A673 (cell line): Measurements from ENCODE around the gene LSM3.

Experiments
- CTCF ChIP-seq: fragments of 300-800, 200-600 bp; sonication (generic); conservative IDR thresholded peaks from 2 replicates; pipeline ENCODE4 v1.5.1; 2017; ENCODE audit warnings: low read depth, mild to moderate bottlenecking, antibody characterized with exemption, low read length, moderate library complexity, mixed read lengths
- EZH2 ChIP-seq: fragments of 200-600 bp; sonication (generic); IDR thresholded peaks from 2 replicates; pipeline ENCODE4 v1.6.1; 2017; ENCODE audit warnings: borderline replicate concordance, low read depth, mild to moderate bottlenecking, mixed read lengths, antibody characterized with exemption, low read length; ENCODE audit not compliant: poor library complexity, severe bottlenecking

GRCh38 chr3:14150491-14151230 is 28.0 kb upstream of the LSM3 start:
- TF ChIP-seq CTCF (no peak), EZH2 (no peak)
